ENCODE results near the gene GHDC.

DNA sequence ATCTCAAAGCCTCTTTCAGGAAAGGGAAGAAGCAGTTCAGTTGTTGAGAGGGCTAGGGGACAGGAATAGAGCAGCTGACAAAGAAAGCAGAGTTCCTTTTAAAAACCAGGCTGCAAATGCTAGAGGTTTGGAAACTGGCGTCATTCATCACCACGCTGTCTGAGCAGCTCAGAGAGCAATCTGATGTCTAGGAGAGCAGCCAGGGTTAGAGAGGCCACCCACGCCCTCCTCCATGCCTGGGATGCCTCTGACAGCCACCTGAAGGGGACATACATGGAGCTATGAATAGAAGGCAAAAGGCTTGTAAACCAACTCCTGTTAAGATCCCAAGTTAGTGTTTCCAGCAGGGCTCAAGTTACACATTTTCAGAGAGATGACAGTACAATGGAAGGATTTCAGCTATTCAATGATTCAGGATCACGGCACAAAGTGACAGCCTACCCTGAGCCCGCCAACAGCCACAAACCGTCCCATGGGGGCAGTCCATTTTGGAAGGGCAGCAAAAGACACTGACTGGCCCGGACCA is 51.9 kb downstream of the GHDC start:
- TF ChIP-seq, protein P1, sequence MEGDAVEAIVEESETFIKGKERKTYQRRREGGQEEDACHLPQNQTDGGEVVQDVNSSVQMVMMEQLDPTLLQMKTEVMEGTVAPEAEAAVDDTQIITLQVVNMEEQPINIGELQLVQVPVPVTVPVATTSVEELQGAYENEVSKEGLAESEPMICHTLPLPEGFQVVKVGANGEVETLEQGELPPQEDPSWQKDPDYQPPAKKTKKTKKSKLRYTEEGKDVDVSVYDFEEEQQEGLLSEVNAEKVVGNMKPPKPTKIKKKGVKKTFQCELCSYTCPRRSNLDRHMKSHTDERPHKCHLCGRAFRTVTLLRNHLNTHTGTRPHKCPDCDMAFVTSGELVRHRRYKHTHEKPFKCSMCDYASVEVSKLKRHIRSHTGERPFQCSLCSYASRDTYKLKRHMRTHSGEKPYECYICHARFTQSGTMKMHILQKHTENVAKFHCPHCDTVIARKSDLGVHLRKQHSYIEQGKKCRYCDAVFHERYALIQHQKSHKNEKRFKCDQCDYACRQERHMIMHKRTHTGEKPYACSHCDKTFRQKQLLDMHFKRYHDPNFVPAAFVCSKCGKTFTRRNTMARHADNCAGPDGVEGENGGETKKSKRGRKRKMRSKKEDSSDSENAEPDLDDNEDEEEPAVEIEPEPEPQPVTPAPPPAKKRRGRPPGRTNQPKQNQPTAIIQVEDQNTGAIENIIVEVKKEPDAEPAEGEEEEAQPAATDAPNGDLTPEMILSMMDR (IDR thresholded peaks at IDR 0.05; ENCODE audit: low read length): no peak
- TF ChIP-seq EZH2 (optimal IDR thresholded peaks at IDR 0.05; ENCODE audit: low read depth, low read length) (no peak), EZH2phosphoT487 (IDR thresholded peaks at IDR 0.05; ENCODE audit: low read length) (no peak)

Data from MM.1S (cell line).